Colonic mucosa (tissue), 4 donors: ENCODE data around the gene MT1E. TPM values are rescaled to one million over a fixed set of nuclear protein-coding genes. Genes with fewer than 3 reads are reported as not detected.
"Not testable (repeated sequence)": the region's sequence is repeated elsewhere in the genome, so short reads cannot be mapped to it uniquely, and the experiment has no call there.

Source experiments
- DNase-seq: peaks from one replicate; pipeline ENCODE4 v3.0.0-alpha.2; 2020
- H3K27ac ChIP-seq: fragments of 200-600 bp; one replicate; pipeline ENCODE4 v1.8.0; 2021
- H3K27me3 ChIP-seq: fragments of 200-600 bp; one replicate; pipeline ENCODE4 v1.8.0; 2021
- H3K36me3 ChIP-seq: fragments of 200-600 bp; one replicate; pipeline ENCODE4 v1.8.0; 2021
- H3K4me1 ChIP-seq: fragments of 200-600 bp; one replicate; pipeline ENCODE4 v1.8.0; 2021; ENCODE audit warnings: mild to moderate bottlenecking
- H3K4me3 ChIP-seq: fragments of 200-600 bp; one replicate; pipeline ENCODE4 v1.8.0; 2021
- H3K9ac ChIP-seq, 2 donors: one replicate each; pipeline ENCODE4 v1.7.0; 2013; ENCODE audit warnings: control low read depth in 2 of 2, low read depth in 2 of 2, low read length in 2 of 2
- H3K9me3 ChIP-seq: fragments of 200-600 bp; one replicate; pipeline ENCODE4 v1.8.0; 2021
- CTCF ChIP-seq: fragments of 200-600 bp; IDR thresholded peaks from one replicate; pipeline ENCODE4 v1.8.0; 2022; ENCODE audit warnings: antibody characterized with exemption, mild to moderate bottlenecking
- intact Hi-C: fragments of 100-400 bp; cut with DNase I; formaldehyde crosslinking; loops from one replicate; pipeline ENCODE4 v1.14.1; 2022
- total RNA-seq, 2 donors: library from RNA; stranded (reverse); fragmentation: NEBNext Ultra II Directional in 1 of 2; extraction: Animal tissue kit (Norgen Biotek cat#: 25700) in 1 of 2; gene quantifications; one replicate each; pipeline ENCODE4 v1.2.1, GENCODE V29; 2021
- donor health status: healthy.
- donor health status: DM: no; HTN: no; CAD: no.
- donor health status: DM: no; HTN: no; CAD: no.

MT1E gene
- total RNA-seq, 2 donors from 2014 or later = 251 to 359 TPM

GRCh38 chr16:56669005-56669839 is 43.6 kb downstream of the MT1E start, which contains the start of gene MT1H:
Gene MT1H, plus strand, starts transcription at chr16:56669814. Its CDS starts 71 bp downstream, at chr16:56669885.
- no peak for TF ChIP-seq CTCF
- Histone ChIP-seq H3K36me3 (no peaks in the 10 kb centered on the region), H3K4me3 (no peak within 1 kb of the TSS), H3K4me1 (no peaks in the 10 kb centered on the region), H3K27me3 (peaks cover 31% of the 10 kb centered on the region), H3K9me3 (no peaks in the 10 kb centered on the region), H3K27ac (no peak within 1 kb of the TSS), H3K9ac (peak within 1 kb of the TSS in 1 of 2 donors; percentile 74)
- DNase-seq = peak; percentile 50
- intact Hi-C loops = no loop called here

- H3K4me3 ChIP-seq = no peak overlapping the region
- TF ChIP-seq CTCF = no peak
- no peak overlapping the region for H3K27ac ChIP-seq
These were observed 44.4 kb downstream of the MT1E start for GRCh38 chr16:56669840-56670619.

GRCh38 chr16:56670620-56670934 is 45.0 kb downstream of the MT1E start:
- no peak for DNase-seq
- peaks cover 24% of the 10 kb centered on the region for H3K27me3 ChIP-seq
- no peak overlapping the region for H3K4me3 ChIP-seq
- no peaks in the 10 kb centered on the region for H3K9me3 ChIP-seq
- intact Hi-C loops = no loop called here
- no peaks in the 10 kb centered on the region for H3K36me3 ChIP-seq
- no peak overlapping the region for H3K9ac ChIP-seq
- TF ChIP-seq CTCF = no peak
- H3K27ac ChIP-seq = no peak overlapping the region
- no peaks in the 10 kb centered on the region for H3K4me1 ChIP-seq

More at GRCh38 chr16:56669840-56670619, 44.4 kb downstream of the MT1E start:
- intact Hi-C loops = no loop called here
- H3K9me3 ChIP-seq = no peaks in the 10 kb centered on the region
- no peaks in the 10 kb centered on the region for H3K36me3 ChIP-seq
- H3K27me3 ChIP-seq = peaks cover 24% of the 10 kb centered on the region
- peak overlapping the region in 1 of 2 donors; percentile 74 for H3K9ac ChIP-seq
- H3K4me1 ChIP-seq = no peaks in the 10 kb centered on the region
- no peak for DNase-seq

GRCh38 chr16:56671691-56672090 is 46.1 kb downstream of the MT1E start:
- H3K4me1 ChIP-seq, H3K4me3 ChIP-seq, DNase-seq, H3K9ac ChIP-seq, H3K27ac ChIP-seq, H3K36me3 ChIP-seq, H3K9me3 ChIP-seq, intact Hi-C loops: not testable (repeated sequence)
- peaks cover 30% of the 10 kb centered on the region for H3K27me3 ChIP-seq

GRCh38 chr16:56672171-56672570 is 46.6 kb downstream of the MT1E start:
- peaks cover 30% of the 10 kb centered on the region for H3K27me3 ChIP-seq
- intact Hi-C loops, DNase-seq: not testable (repeated sequence)

GRCh38 chr16:56672761-56673536 is 47.4 kb downstream of the MT1E start:
- TF ChIP-seq CTCF = no peak
- H3K36me3 ChIP-seq = no peaks in the 10 kb centered on the region
- no peak overlapping the region for H3K4me3 ChIP-seq
- intact Hi-C loops = no loop called here
- peaks cover 27% of the 10 kb centered on the region for H3K27me3 ChIP-seq
- H3K4me1 ChIP-seq = no peaks in the 10 kb centered on the region
- H3K9ac ChIP-seq = no peak overlapping the region
- no peak overlapping the region for H3K27ac ChIP-seq
- no peaks in the 10 kb centered on the region for H3K9me3 ChIP-seq
- DNase-seq = no peak

More at GRCh38 chr16:56672171-56672570, 46.6 kb downstream of the MT1E start:
- H3K4me1 ChIP-seq, H3K9ac ChIP-seq, H3K9me3 ChIP-seq, H3K4me3 ChIP-seq, H3K27ac ChIP-seq, H3K36me3 ChIP-seq: not testable (repeated sequence)
